H1 (cell line): Measurements from ENCODE around the gene AGO3. TPM values are rescaled to one million over a fixed set of nuclear protein-coding genes. Genes with fewer than 3 reads are reported as not detected.

Source experiments
- CBX8 ChIP-seq: fragments of 300-800, 300-1000 bp; sonication (generic); IDR thresholded peaks from 2 replicates; pipeline ENCODE4 v1.7.1; 2016; ENCODE audit warnings: low read depth, low read length, borderline replicate concordance
- MAFK ChIP-seq: IDR thresholded peaks from 2 replicates; pipeline ENCODE4 v1.6.1; 2012; ENCODE audit warnings: low read depth, mild to moderate bottlenecking, improper control_type of control experiment, low read length
- PHF8 ChIP-seq: fragments of 200-600 bp; sonication (generic); conservative IDR thresholded peaks from 2 replicates; pipeline ENCODE4 v1.7.1; 2012; ENCODE audit warnings: low read depth, mild to moderate bottlenecking, inconsistent platforms, low read length, moderate library complexity
- RFX5 ChIP-seq: IDR thresholded peaks from 2 replicates; pipeline ENCODE4 v1.6.1; 2011; ENCODE audit warnings: low read depth, low read length, improper control_type of control experiment, borderline replicate concordance
- RXRA ChIP-seq: IDR thresholded peaks from 2 replicates; pipeline ENCODE4 v1.6.1; 2011; ENCODE audit warnings: low read depth, mild to moderate bottlenecking, low read length, moderate library complexity; ENCODE audit not compliant: insufficient read depth
- SRF ChIP-seq: IDR thresholded peaks from 2 replicates; pipeline ENCODE4 v1.6.1; 2011; ENCODE audit warnings: mild to moderate bottlenecking, low read depth, low read length, moderate library complexity
- polyA plus RNA-seq, 7 experiments: library from polyadenylated mRNA; depleted of rRNA in 3 of 7; stranded (reverse) in 5 of 7; unstranded in 2 of 7; fragments of >200 nt in 5 of 7; fragments of 200-250 nt in 2 of 7; gene quantifications; 1 replicate in 5 of 7; 2 replicates in 1 of 7; 4 replicates in 1 of 7; pipeline versions ENCODE4 v1.2.1 to v1.2.3, GENCODE V29; 2011 to 2013; ENCODE audit warnings: missing spikeins in 2 of 7, mixed read lengths in 2 of 7
- total RNA-seq: library from RNA; stranded (reverse); fragmentation: NEBNext Ultra II Directional; extraction: Animal tissue kit (Norgen Biotek cat#: 25700); gene quantifications from 2 replicates; pipeline ENCODE4 v1.2.1, GENCODE V29; 2021
- TF ChIP-seq, protein P1 (sequence below): IDR thresholded peaks from 2 replicates; pipeline ENCODE4 v1.6.1; 2011; ENCODE audit warnings: low read depth, mild to moderate bottlenecking, low read length; ENCODE audit not compliant: insufficient read depth

The AGO3 gene
- total and polyA plus RNA-seq, 2 of the 8 experiments (the other 6 are each of a cell fraction or from before 2014, with no cell fraction given): 10.7 to 26.4 TPM

DNA sequence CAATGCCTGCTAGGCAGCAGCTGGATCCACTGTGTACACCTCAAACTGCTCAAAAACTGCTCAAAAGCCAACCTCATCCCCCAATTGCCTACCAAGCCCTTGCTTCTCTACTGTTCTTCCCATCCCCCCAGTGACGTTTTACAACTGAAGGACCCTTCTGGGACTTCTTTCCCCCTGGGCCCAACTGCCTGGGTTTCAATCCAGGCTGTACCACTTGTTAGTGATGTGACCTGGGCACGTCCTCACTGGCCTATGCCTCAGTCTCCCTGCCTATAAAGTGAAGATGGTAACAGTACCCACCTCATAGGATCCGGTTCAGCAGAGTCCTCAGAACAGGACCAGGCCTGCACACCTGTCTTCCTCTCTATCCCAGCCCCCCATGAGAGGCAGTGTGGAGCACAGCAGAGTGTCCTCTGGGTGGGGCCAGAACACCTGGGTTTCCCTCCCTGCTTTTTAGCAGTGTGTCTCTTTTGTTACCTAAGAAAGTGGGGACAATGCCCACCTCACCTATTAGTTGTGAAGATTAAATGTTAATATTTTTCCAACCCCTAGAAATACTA lies 151.1 kb downstream of the AGO3 start (continued):
- TF ChIP-seq PHF8: no peak
- no peak for TF ChIP-seq RXRA
- TF ChIP-seq, protein P1, sequence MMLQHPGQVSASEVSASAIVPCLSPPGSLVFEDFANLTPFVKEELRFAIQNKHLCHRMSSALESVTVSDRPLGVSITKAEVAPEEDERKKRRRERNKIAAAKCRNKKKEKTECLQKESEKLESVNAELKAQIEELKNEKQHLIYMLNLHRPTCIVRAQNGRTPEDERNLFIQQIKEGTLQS: no peak
- TF ChIP-seq MAFK: no peak
- no peak for TF ChIP-seq RFX5
- TF ChIP-seq SRF: no peak
- TF ChIP-seq CBX8: no peak
